Activated naive CD4-positive, alpha-beta T cell treated with anti-CD3 and anti-CD28 coated beads, Interleukin-2, amount 50 U/mL, for 24 hours (primary cell): ENCODE results near the gene FAH.
"Not testable (repeated sequence)": the region's sequence is repeated elsewhere in the genome, so short reads cannot be mapped to it uniquely, and the experiment has no call there.

Experiments used
- H3K27ac Mint-ChIP-seq: one replicate; pipeline ENCODE4 v1.8.0; 2021; ENCODE audit warnings: mild to moderate bottlenecking, mixed read lengths
- H3K27me3 Mint-ChIP-seq: one replicate; pipeline ENCODE4 v1.8.0; 2021; ENCODE audit warnings: mixed read lengths
- H3K36me3 Mint-ChIP-seq: one replicate; pipeline ENCODE4 v1.8.0; 2021; ENCODE audit warnings: mixed read lengths
- H3K4me1 Mint-ChIP-seq: one replicate; pipeline ENCODE4 v1.8.0; 2021; ENCODE audit warnings: mixed read lengths
- H3K4me3 Mint-ChIP-seq: one replicate; pipeline ENCODE4 v1.8.0; 2021; ENCODE audit warnings: mild to moderate bottlenecking, mixed read lengths
- H3K9me3 Mint-ChIP-seq: one replicate; pipeline ENCODE4 v1.8.0; 2021; ENCODE audit warnings: mixed read lengths

The FAH gene

GRCh38 chr15:80136854-80137253 lies 15.9 kb upstream of the FAH start:
- Mint-ChIP-seq H3K36me3 (peaks cover 10% of the 10 kb centered on the region), H3K27ac (no peak overlapping the region), H3K4me3 (no peak overlapping the region), H3K27me3 (no peaks in the 10 kb centered on the region), H3K4me1 (no peaks in the 10 kb centered on the region), H3K9me3 (no peaks in the 10 kb centered on the region)

- H3K4me1 Mint-ChIP-seq = no peaks in the 10 kb centered on the region
- H3K36me3 Mint-ChIP-seq = peaks cover 10% of the 10 kb centered on the region
- no peak overlapping the region for H3K4me3 Mint-ChIP-seq
- H3K9me3 Mint-ChIP-seq = no peaks in the 10 kb centered on the region
- H3K27me3 Mint-ChIP-seq = no peaks in the 10 kb centered on the region
- H3K27ac Mint-ChIP-seq = no peak overlapping the region
Measured at GRCh38 chr15:80138961-80139360, 13.8 kb upstream of the FAH start.

GRCh38 chr15:80140909-80141308 lies 11.9 kb upstream of the FAH start:
- no peak overlapping the region for H3K27ac Mint-ChIP-seq
- H3K4me1 Mint-ChIP-seq = no peaks in the 10 kb centered on the region
- H3K9me3 Mint-ChIP-seq = peaks cover 4% of the 10 kb centered on the region

GRCh38 chr15:80141916-80142598 lies 10.7 kb upstream of the FAH start:
- H3K27me3 Mint-ChIP-seq = no peaks in the 10 kb centered on the region
- H3K4me1 Mint-ChIP-seq = no peaks in the 10 kb centered on the region
- H3K27ac Mint-ChIP-seq = no peak overlapping the region
- H3K36me3 Mint-ChIP-seq = peaks cover 9% of the 10 kb centered on the region
- H3K9me3 Mint-ChIP-seq = peaks cover 4% of the 10 kb centered on the region
- H3K4me3 Mint-ChIP-seq = no peak overlapping the region

More at GRCh38 chr15:80140909-80141308, 11.9 kb upstream of the FAH start:
- Mint-ChIP-seq H3K4me3 (no peak overlapping the region), H3K27me3 (no peaks in the 10 kb centered on the region), H3K36me3 (peaks cover 9% of the 10 kb centered on the region)

GRCh38 chr15:80142646-80143045 lies 10.2 kb upstream of the FAH start:
- H3K9me3 Mint-ChIP-seq = peaks cover 4% of the 10 kb centered on the region

GRCh38 chr15:80151148-80151547 lies 1.7 kb upstream of the FAH start:
- no peak overlapping the region for H3K27ac Mint-ChIP-seq
- H3K4me3 Mint-ChIP-seq = peak overlapping the region; percentile 5
- H3K4me1 Mint-ChIP-seq = peaks cover 20% of the 10 kb centered on the region
- no peaks in the 10 kb centered on the region for H3K27me3 Mint-ChIP-seq
- no peaks in the 10 kb centered on the region for H3K36me3 Mint-ChIP-seq
- H3K9me3 Mint-ChIP-seq = no peaks in the 10 kb centered on the region

More at GRCh38 chr15:80142646-80143045, 10.2 kb upstream of the FAH start:
- Mint-ChIP-seq H3K4me1 (no peaks in the 10 kb centered on the region), H3K4me3 (no peak overlapping the region), H3K36me3 (peaks cover 7% of the 10 kb centered on the region), H3K27ac (no peak overlapping the region), H3K27me3 (no peaks in the 10 kb centered on the region)

- Mint-ChIP-seq H3K36me3 (no peaks in the 10 kb centered on the region), H3K27me3 (no peaks in the 10 kb centered on the region), H3K9me3 (no peaks in the 10 kb centered on the region), H3K4me3 (peak overlapping the region; percentile 83), H3K4me1 (peaks cover 20% of the 10 kb centered on the region), H3K27ac (no peak overlapping the region)
Measured at GRCh38 chr15:80151576-80151975, 1.2 kb upstream of the FAH start.

- Mint-ChIP-seq H3K36me3 (no peaks in the 10 kb centered on the region), H3K27ac (peak overlapping the region; percentile 71), H3K9me3 (no peaks in the 10 kb centered on the region), H3K27me3 (no peaks in the 10 kb centered on the region), H3K4me3 (peak overlapping the region; percentile 83), H3K4me1 (peaks cover 20% of the 10 kb centered on the region)
Measured at GRCh38 chr15:80152180-80152895, 461 bp upstream of the FAH start.

GRCh38 chr15:80153900-80154299 lies 1.1 kb downstream of the FAH start:
- Mint-ChIP-seq H3K36me3 (no peaks in the 10 kb centered on the region), H3K27me3 (no peaks in the 10 kb centered on the region), H3K4me3 (peak overlapping the region; percentile 91), H3K27ac (no peak overlapping the region), H3K4me1 (peaks cover 20% of the 10 kb centered on the region), H3K9me3 (no peaks in the 10 kb centered on the region)

- Mint-ChIP-seq H3K4me3 (no peak overlapping the region), H3K36me3 (no peaks in the 10 kb centered on the region), H3K27ac (no peak overlapping the region), H3K27me3 (no peaks in the 10 kb centered on the region), H3K9me3 (no peaks in the 10 kb centered on the region), H3K4me1 (peaks cover 20% of the 10 kb centered on the region)
Measured at GRCh38 chr15:80154336-80154735, 1.5 kb downstream of the FAH start.

- H3K4me3 Mint-ChIP-seq = no peak overlapping the region
Measured at GRCh38 chr15:80155001-80155377, 2.2 kb downstream of the FAH start.

GRCh38 chr15:80155378-80156175 lies 2.8 kb downstream of the FAH start:
- not testable (repeated sequence) for H3K27me3 Mint-ChIP-seq, H3K36me3 Mint-ChIP-seq, H3K4me3 Mint-ChIP-seq, H3K9me3 Mint-ChIP-seq
- Mint-ChIP-seq H3K27ac (peak overlapping the region; percentile 13), H3K4me1 (peaks cover 22% of the 10 kb centered on the region)

More at GRCh38 chr15:80155001-80155377, 2.2 kb downstream of the FAH start:
- H3K27me3 Mint-ChIP-seq = no peaks in the 10 kb centered on the region
- H3K4me1 Mint-ChIP-seq = peaks cover 20% of the 10 kb centered on the region
- no peaks in the 10 kb centered on the region for H3K9me3 Mint-ChIP-seq
- peak overlapping the region; percentile 2 for H3K27ac Mint-ChIP-seq
- no peaks in the 10 kb centered on the region for H3K36me3 Mint-ChIP-seq

GRCh38 chr15:80156176-80156720 lies 3.4 kb downstream of the FAH start:
- no peaks in the 10 kb centered on the region for H3K36me3 Mint-ChIP-seq
- no peaks in the 10 kb centered on the region for H3K9me3 Mint-ChIP-seq
- peaks cover 29% of the 10 kb centered on the region for H3K4me1 Mint-ChIP-seq
- H3K4me3 Mint-ChIP-seq = no peak overlapping the region
- no peak overlapping the region for H3K27ac Mint-ChIP-seq
- H3K27me3 Mint-ChIP-seq = no peaks in the 10 kb centered on the region

GRCh38 chr15:80157215-80157614 lies 4.4 kb downstream of the FAH start:
- Mint-ChIP-seq H3K9me3 (no peaks in the 10 kb centered on the region), H3K27me3 (no peaks in the 10 kb centered on the region), H3K4me3 (no peak overlapping the region), H3K36me3 (peaks cover 3% of the 10 kb centered on the region), H3K4me1 (peaks cover 26% of the 10 kb centered on the region), H3K27ac (no peak overlapping the region)

- Mint-ChIP-seq H3K27ac (no peak overlapping the region), H3K36me3 (peaks cover 11% of the 10 kb centered on the region), H3K27me3 (no peaks in the 10 kb centered on the region), H3K4me3 (no peak overlapping the region), H3K4me1 (peaks cover 14% of the 10 kb centered on the region), H3K9me3 (no peaks in the 10 kb centered on the region)
Measured at GRCh38 chr15:80159301-80159700, 6.5 kb downstream of the FAH start.
